ENCODE results near the gene HCRTR1. TPM values are rescaled to one million over a fixed set of nuclear protein-coding genes. Genes with fewer than 3 reads are reported as not detected.

Gene HCRTR1
- total and polyA plus RNA-seq, 2 of the 8 experiments (the other 6 are each of a cell fraction or from before 2014, with no cell fraction given), result 0.35 to 0.39 TPM

DNA sequence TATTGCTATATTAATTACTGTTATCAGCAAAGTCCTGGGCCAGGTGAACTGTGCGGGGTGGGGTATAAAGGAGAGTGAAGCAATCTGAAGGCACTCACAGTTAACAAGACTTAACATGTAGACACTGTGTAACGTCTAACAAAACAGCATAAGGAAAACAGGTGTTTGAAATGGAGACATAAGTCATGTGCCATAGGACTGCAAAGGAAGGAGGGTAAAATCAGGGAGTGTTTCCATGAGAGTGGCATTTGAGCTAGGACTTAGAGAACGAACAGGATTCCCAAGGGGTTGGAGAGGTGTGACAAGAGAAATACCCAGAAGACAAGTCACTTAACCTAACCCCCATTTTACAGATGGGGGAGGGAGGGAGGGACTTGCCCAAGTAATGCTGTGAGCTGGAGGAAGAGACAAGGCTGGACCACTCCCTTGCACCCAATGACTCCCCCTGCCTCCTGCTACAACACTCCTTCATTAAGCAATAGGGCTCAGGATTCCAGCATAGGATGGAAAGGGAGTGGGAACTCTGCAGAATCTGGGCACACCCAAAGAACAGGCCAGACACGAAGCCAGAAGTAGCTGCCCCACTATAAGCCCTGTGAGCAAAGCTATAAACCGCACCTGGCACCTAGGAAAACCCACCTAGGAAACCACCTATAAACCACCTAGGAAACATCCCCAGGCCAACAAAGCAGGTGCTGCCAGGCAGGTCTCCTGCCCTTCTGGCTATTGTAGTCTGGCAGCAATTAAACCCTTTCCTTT is 20.6 kb downstream of the HCRTR1 start (continued):
- TF ChIP-seq CHD1 (IDR thresholded peaks at IDR 0.05; ENCODE audit: low read depth, low read length), result no peak
